Head of caudate nucleus (tissue), 42 donors: ENCODE results near the gene NFIB.

Source experiments
- DNase-seq, 42 donors: peaks; one replicate each; pipeline versions ENCODE4 v3.0.0 to v3.0.0-alpha.2; 2020 to 2021; ENCODE audit warnings: mixed read lengths in 7 of 42
- intact Hi-C: fragments of 100-400 bp; cut with DNase I; formaldehyde crosslinking; loops from one replicate; pipeline ENCODE4 v1.15.0; 2022

Gene NFIB

DNA sequence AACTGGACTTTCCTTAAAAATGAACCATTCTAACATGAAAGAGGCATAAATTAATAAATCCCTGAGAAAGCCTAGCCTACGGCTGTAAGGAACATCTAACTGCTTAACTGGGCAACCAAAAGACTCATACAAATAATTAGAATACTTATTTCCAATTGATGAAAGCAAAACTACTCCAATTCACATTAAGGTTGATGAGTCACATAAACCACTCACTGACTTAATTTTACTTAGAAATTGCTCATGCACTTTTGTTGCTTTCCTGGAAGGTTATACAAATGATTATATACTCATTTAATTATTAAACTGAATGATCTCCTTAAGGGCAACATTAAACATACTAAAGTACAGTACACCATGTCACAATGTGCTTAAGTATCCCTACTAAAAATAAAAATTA is 101.9 kb downstream of the NFIB start:
- intact Hi-C loops = no loop called here
- DNase-seq = no peak

DNA sequence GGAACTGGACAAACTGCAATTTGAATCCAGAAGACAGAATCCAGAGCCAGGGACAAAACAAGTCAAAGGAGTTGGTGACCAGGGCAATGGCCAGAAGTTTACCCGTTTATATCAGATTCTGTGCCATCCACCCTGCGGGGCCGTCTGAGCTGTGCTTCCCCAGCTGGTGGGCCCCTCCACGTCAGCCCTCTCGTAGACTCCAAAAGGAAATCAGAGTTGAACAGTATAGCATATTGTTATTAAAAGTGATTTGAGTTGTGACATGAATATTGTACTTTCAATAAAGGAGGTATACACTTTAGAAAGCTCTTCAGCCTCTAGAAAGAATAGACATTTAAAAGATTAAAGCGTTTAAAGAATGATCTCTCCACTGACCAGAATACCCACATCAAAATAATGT is 102.4 kb downstream of the NFIB start:
- intact Hi-C loops = no loop called here
- DNase-seq = no peak

DNA sequence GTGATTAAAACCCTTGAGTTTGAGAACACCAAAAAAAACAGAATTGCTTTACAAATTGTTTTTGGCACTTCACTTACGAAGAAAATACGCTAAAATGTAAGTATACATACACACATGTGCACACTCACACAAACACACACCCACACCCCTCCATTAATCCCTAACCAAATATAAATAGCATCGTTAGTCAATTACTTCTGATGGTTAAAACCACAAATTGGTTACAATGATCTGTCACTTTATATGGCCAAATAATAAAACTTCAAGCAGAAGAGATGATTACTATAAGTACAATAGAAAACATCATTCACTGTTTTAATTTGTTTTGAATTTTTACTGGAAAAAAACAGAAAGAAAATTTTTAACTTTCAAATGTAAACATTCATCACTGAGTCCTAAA is 103.5 kb downstream of the NFIB start:
- intact Hi-C loops = no loop called here
- no peak for DNase-seq

DNA sequence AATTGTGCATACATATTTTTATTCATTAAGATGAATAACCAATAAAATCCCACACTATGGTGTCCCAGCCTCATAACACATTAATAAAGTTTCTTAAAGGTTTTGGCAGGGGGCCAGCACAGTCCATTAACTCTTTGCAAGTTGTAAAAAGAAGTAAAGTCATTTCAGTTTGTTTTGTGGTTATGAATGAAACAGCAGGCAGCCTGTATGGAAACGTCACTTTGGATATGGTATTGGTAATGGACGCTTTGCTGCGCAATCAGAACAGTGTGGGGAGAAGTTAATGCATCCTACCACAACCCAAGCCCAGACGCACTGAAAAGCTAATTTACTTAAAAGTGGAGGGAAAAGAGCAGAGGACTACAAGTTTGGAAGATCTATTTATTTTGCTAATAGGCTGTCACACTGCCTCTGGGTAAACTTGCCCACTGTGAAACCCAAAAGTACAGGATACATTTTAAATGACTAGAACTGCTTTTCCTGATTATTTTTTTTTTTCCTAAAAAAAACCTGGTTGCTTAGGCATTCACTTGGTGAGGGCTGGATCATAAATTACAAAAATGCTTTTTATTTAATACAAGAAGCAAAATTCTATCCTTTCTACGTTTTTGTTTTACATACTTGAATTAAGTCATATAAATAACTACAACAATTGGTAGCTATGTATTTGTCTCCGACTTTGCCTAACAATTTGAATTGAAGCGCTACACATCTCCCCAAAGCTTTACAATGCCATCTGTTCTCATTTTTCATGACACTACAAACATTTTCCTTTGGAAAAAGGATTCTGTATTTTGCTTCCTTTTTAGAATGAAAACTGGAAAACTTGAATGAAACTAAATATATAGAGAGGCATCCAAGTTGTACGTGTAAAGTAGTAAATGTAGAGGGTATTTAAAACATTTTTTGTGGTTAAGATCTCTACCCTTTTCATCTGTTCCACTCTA is 104.3 kb downstream of the NFIB start:
- DNase-seq = no peak
- intact Hi-C loops = no loop called here

DNA sequence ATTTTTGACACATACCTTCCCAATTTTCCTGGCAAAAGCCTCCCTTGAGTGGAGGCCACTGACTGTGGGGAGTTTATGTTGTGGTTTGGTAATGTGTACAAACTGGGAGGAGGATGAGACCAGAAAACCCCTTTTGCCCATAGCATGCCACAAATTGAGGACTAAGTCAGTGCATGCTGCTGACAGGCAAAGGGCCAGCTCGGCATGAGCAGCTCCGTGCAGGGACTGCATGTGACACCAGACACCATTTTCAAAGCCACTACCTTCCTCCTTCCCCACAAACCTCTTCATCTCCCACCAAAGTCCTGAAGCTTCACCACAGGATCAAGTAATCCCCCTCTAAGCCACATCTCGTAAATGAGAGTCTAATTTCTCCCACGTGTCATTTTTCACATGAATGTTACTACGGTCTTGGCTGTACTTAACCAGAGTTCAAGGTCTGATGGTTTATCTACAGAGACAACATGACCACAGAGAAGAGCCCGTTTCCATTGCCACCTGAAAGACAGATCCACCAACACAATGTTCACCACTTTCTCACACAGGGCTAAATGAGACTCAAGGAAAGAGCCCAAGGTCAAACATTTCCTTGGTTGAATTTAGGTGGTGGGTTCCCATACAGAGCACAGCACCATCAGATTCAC is 106.5 kb downstream of the NFIB start:
- DNase-seq = no peak
- intact Hi-C loops = no loop called here

DNA sequence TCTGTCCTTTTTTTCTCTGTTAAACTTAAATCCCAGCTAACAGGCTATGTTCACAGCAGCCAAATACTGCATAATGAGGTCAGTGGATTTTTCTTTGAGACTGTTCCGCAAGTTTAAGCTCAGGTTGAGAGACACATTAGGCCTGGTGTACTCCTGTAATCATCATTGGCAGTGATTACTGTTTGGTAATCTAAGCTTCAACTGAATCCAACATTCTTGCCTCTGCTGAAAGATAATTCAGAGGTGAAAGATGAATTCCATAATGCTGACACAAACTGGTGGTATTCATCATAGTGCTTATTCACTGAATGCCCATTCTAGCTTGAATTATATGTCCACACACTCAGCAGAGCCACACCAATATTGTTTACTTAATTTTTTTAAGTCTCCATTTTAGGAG is 108.5 kb downstream of the NFIB start:
- intact Hi-C loops = no loop called here
- DNase-seq = no peak

DNA sequence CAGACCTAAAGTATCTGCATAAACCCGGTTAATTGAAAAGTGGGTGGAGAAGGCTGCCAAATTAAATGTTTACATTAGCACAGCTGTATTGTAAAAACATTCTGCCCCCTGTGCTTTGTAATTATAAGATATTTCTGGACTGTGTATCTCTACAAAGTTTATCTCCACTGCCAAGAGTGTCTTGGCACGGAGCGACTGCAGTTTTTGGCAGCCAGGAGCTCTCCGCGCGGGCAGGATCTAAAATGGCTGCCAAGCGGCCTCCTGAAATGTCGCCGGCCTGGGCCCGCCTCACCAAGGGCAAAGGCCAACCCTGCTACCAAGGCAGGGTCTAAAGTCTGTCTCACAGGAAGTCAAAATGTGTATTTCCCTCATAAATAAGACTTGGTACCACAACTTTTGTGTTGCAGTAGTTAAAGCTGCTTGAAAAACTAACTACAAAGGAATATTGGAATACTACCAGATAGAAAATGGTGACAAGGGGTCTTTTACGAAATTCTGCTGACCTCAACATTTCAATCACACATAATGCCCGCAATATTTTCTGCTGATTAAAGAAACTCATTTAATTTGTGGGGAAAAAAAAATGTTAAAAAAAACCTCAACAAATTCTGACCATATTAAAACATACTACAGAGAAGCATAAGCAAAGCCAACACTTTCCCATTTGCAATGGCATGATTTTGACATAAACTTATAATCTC is 110.4 kb downstream of the NFIB start:
- intact Hi-C loops = no loop called here
- DNase-seq = peak in 41 of 42 donors; percentile 20 to 84 (median 60)

DNA sequence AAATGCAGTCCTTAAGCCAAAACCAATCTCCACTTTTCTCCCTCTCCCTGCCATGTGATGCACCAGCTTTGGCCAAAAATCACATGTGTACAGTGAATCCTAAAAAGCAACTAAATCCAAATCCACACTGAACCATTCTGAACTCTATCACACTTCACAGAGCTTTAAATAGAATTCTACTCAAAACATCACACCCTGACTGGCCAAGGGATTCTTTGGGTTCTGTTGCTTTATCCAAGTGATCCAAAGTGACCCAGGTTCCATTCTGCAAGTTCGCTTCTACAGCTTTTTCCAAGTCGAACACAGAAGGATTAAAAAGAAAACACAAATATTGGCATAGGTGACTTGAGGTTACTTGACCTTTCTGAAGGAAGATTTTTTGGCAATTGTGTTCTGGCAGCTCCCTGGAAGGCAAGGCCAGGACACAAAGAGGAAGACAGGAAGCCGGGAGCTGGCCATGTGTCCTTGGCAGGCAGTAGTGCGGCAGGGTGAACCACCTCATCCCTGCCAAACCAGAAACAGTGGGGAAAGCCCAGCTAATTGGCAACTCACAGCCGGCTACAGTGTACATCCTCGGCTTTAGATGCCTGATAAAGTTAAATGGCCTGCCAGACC is 115.0 kb downstream of the NFIB start:
- intact Hi-C loops = no loop called here
- peak in 39 of 42 donors; percentile 13 to 76 (median 45) for DNase-seq

DNA sequence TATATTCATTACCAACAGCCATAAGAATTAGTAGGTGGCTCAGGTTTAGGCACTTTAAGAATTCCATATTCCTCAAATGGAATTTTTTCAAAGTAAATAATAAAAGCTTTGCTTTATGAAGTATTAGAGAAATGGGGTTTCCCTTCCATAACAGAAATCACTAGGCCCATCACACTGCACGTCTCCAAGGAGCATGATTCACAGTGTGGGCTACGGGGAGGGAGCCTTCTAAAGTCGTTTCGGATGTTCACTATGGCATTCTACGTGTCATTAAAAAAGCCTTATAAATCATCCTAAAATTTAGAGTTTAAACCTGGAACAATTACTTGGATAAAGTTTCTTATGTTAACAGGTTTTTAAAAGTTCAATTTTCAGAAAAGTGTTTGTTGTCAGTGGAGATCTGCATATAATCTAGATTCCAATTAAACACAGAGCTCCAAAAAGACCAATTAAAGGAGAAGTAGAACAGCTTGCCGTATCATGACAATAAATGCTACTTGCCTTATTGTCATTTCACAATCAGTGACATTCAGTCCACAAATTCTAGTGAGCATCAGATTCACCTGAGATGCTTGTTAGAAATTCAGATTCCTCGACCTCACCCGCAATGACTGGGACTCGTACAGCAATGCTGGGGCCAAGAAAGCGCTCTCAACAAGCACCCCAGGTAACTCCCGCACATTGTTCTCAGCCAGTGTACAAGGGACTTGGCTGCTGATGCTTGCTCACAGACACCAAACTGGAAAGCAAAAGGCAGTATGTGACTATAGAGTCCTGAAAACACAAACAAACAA is 115.7 kb downstream of the NFIB start:
- no peak for DNase-seq
- intact Hi-C loops = no loop called here

DNA sequence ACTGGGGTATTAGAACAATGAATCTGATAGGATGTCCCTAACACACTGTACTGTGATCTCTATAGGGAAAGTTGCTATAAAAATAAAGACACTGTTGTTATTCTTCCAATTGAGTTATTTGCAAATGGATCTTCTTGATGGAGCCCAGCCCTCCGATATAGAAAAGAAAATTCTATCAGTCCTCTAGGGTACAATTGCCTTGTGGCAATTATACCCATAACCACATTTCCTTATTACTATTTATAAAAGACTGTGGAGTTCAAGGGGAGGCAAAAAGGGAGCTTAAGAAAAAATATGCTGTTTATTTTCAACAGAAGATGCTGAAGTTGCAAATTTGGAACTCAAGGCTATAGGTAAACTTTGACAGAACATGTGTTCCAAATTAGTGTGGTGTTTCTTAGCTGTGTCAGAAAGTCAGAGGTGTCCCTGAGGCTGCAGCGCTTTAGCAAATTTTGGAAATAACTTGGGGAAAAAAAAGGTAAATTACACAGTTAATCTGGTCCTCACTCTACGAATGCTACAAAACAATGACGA is 116.5 kb downstream of the NFIB start:
- intact Hi-C loops = no loop called here
- DNase-seq = no peak

DNA sequence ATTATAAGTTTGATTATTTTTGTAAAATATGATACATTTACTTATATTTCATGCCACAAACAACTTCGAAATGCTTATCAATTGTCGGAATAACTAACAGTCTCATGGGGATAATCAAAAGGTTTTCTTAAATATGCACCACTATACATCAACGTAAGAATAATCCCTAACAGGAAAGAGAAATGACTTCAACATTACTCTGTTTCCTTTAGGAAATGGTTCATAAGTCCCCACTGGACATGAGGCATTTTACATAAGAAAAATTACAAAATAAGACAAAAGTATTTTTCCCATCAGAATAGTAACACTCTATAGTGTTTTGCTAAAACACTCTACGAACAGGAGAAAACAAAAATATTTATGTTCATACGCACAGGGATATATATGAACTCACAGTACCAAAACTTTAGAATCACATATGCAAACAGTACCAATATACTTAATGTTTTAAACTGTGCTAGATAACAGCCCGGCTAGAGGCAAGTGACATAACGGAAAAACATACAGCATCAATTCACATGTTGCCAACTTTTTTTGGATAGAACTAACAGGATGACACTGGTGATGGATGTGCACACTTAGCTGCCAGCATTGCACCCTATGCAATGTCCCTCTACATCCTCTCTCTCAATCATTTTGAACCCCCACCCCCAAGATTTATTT is 120.5 kb downstream of the NFIB start:
- intact Hi-C loops = no loop called here
- DNase-seq = no peak

DNA sequence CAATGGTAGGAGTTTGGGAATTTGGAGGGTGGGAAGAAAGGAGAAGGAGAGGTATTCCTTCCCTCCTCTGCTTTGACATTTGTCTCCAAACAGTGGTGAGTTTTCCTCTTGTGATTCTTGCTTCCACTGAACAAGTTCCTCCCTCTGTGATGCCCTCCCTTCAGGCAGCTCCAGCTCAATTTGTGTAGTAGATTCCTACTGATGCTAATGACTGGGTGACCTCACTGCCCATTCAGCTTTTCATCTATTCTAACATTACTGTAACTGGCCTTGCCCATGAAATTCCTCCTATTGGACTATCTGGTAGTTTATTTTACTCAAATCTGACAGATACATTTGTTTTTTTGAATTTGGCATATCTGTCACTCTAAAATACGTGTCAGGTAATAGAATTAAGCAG is 121.4 kb downstream of the NFIB start:
- no peak for DNase-seq
- intact Hi-C loops = no loop called here

DNA sequence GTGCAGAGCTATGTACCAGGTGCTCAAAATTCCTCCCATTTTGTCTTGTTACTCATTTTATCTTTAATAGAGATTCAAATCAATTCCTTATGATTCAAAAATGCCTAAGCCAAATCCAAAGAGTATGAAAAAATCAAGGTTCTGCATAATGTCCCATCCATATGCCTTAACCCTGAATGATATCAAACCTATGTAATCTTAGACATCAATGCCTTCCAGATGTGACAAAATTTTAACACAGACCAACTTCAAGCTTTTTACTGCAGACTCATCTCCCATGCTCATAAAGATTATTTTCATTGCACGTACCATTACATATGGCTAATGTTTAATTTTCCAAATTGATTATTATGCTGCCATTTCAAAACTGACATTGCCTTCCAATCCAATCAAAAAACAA is 122.4 kb downstream of the NFIB start:
- no peak for DNase-seq
- intact Hi-C loops = no loop called here

DNA sequence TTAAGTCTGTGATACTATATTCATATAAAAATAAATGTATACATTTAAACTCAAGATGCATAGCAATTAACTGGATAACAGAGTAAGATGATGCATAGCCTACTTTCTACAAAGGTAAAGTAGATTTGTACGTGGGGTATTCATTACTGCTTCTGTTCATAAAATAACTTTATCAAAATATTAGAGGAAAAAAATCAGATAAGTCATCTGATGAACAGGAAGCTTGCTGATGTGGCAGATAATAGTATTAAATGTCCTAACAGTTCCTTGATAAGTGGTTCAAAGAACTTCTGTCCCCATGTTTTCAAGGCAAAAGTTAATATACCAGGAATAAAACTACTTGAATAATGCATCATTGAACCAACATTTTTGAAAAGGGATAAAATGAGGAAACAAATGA is 123.7 kb downstream of the NFIB start:
- intact Hi-C loops = no loop called here

DNA sequence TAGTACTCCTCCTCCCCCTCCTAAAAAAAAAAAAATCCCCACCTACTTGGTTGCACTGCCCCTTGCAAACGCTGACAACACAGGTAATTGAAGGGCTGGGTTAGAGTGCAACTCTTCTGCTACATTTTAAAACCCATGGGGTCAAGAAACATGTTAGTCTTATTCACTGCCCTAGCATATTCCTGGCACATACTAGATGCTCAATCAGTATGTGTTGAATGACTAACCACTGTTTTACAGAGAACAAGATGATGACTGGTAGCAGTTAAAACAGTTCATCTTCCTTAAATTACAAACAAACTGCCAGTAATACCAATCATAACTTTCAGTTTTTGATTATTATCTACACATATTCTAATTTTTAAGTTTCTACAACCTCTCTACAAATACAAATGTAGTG is 124.4 kb downstream of the NFIB start:
- intact Hi-C loops = no loop called here
- DNase-seq = no peak

More for the DNA sequence above, 123.7 kb downstream of the NFIB start:
- no peak for DNase-seq

DNA sequence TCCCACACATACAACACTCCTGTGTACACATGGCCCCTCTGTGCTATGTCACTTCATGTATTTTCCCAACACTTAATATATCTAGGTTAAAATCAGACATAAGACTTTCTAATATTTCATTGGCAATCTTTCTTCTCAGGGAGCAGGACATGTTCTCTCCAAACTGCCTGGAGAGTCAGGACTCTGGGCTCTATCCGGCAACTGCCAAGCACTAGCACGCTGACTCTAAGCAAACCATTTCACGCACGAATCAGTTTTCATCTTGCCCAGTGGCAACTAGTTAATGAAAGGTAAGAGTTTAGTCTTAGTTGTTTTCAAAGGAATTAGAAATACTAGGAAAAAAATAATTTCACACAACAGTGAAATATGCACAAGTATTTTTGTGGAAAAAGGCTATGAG is 124.8 kb downstream of the NFIB start:
- intact Hi-C loops = no loop called here
- no peak for DNase-seq

DNA sequence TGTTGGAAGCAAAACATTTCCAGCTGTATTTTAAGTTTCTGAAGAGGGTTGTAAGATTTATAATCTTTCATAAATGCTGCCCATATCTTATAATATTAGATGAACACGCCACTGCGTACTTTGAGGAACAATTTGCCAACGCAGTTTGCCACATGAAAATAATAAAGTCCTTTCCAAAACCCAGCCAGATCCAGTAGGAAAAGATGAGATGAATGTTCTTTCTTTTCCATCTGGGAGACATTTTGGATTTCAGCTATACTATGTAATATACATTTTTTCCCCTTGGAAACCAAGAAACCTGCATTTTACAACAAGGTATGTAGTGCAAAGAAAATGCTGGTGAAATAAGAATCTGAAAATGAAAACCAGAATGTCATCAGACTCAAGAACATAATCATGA is 125.4 kb downstream of the NFIB start:
- intact Hi-C loops = no loop called here
- no peak for DNase-seq

DNA sequence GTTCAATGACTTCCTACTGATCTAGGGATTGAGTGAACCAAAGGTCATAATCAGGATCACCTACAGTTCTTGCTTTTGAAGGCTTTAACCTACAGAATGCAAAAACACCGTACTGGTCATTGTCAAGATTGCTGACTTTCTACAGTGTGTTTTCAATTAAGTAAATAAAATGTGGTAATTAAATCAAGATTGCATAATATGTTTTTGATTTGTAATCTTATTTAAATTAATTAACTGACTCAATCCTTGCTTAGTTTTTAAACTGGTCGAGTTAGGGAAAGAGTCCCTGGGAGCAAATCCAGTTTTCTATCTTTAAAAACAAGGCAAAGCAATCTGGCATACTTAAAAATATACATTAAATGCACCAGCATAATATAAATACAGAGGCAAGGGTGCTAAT is 125.9 kb downstream of the NFIB start:
- intact Hi-C loops = no loop called here
- DNase-seq = no peak
